Activated CD8-positive, alpha-beta memory T cell treated with anti-CD3 and anti-CD28 coated beads for 48 hours (primary cell): ENCODE data around the gene NBEA.
A peak's percentile ranks its signal among the peaks of the same experiment; 100 is the strongest.
"Not testable (repeated sequence)": the region's sequence is repeated elsewhere in the genome, so short reads cannot be mapped to it uniquely, and the experiment has no call there.

Experiments used
- DNase-seq, 3 experiments: peaks; one replicate each; pipeline ENCODE4 v3.0.0-alpha.2; 2020; ENCODE audit warnings: low read depth in 2 of 3, low spot score in 2 of 3

The NBEA gene

GRCh38 chr13:34941835-34942731 lies at the start of gene NBEA:
Gene NBEA (plus strand): TSS chr13:34942270. CDS start chr13:34942821, 551 bp downstream.
- DNase-seq: peak; percentile 44 to 49 (median 48)

DNA sequence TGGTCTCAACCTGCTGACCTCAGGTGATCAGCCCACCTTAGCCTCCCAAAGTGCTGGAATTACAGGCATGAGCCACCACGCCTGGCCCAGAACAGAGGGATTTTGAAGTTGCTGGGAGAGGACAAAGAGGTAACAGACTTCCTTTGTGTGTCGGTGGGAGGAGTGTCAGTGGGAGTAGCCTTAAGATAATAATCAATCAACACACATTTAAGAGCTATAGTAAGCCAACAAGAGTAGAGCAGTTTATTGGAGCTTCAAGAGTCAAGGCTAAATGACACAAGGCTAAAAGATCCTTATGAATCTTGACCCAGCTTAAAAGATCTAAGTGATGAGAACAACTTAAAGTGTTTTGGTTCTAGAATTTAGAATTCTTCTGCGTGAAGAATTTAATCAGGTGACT lies 47.3 kb upstream of the NBEA start:
- no peak for DNase-seq

GRCh38 chr13:34897220-34897619 lies 44.9 kb upstream of the NBEA start:
- no peak for DNase-seq

- no peak for DNase-seq
Observed at GRCh38 chr13:34899888-34900287, 42.2 kb upstream of the NBEA start.

- no peak for DNase-seq
Observed at GRCh38 chr13:34900288-34900739, 41.8 kb upstream of the NBEA start.

DNA sequence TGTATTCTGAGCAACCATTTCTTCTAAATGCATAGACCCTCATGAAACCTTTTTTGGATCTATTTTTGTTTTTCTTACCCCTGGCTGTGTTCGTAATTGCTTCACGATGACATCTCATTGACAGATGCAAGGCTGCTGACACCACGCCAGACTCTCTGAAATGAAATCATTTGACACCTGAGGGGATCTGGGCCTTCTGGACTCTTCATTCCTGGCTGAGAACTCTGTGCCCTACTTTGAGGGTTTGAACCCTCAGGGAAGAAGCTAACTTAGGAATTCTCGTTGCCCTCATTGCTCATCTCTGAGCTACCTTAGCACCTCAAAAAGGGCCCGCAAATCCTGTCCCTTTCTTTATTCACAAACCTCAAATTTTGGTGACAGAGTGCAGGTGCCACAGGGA lies 40.5 kb upstream of the NBEA start:
- DNase-seq: no peak

GRCh38 chr13:34911159-34911558 lies 30.9 kb upstream of the NBEA start:
- no peak for DNase-seq

DNA sequence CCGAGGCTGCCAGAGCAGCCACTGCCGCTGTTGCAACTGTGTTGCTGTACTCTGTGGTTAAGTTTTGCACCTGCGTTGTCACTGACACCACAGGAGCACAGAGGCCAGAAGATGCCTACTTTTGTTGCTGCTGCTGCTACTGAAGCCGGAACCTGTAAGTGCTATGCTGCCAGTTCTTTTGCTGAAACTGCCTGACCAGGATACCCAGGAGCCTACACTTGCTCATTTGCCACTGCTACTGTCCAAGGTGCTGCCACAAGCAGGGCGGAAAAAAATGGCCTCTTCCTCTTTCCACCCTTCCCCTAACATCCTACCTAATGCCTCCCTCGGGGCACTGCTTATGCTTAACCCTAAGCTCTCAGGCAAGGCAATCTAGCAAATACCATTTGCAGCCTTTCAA lies 29.0 kb upstream of the NBEA start:
- no peak for DNase-seq

GRCh38 chr13:34914416-34914815 lies 27.7 kb upstream of the NBEA start:
- no peak for DNase-seq

DNA sequence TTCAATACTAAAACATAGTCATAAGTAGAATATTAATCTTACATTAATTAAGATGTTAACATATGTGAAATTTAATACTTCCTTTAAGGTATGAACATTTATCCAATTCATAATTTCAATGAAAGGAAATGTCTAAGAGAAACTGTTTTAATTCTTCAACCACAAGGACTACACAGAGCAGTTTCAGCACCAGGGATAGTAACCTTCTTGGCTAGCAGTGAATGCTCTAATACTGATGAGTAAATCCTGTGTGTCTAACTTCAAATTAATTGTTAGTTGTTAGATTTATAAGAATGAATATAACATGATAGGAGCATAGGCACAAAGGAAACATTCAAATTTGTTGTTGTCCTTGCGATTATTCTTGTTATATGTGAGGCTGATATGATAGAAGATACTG lies 15.6 kb upstream of the NBEA start:
- no peak for DNase-seq

DNA sequence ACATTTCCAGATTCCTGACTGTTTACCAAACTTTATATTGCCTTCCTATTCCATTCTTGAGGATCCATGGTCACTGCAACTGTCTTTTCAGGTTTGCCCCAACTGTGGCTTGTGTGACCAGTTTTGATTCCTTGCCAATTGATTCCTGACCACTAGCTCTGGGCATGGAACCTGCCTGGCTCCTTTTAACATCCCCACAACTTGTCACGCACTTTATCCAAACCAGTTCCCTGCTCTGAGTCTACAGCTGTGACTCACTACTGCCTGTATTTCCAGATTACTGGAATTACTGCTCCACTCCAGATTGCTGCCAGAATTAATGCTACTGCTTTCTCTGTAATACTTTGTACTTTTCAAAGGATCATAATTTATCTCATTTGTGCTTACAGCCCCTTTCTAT lies 13.4 kb upstream of the NBEA start:
- not testable (repeated sequence) for DNase-seq

- DNase-seq: no peak
Observed at GRCh38 chr13:34931572-34931971, 10.5 kb upstream of the NBEA start.

- no peak for DNase-seq
Observed at GRCh38 chr13:34933349-34933748, 8.7 kb upstream of the NBEA start.

- no peak for DNase-seq
Observed at GRCh38 chr13:34933786-34934185, 8.3 kb upstream of the NBEA start.

GRCh38 chr13:34935841-34936240 lies 6.2 kb upstream of the NBEA start:
- DNase-seq: no peak

DNA sequence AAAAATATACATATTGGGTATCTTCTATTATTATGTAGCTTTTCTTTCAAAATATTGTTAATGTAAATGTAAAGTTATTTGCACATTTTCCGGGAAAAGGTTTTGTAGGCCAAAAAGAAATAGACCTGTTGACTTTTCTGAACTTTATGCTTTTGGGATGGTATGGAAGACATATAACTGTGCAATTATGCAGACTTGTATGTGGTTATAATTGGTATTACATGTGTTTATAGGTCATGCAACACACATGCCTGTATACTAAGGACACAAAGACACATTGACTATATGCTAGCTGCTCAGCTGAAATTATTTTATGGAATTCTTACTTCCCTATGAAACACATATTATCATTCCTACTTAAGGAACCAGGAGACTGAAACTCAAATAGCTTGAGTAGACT lies 2.3 kb upstream of the NBEA start:
- DNase-seq: no peak

GRCh38 chr13:34941436-34941834 lies 635 bp upstream of the NBEA start:
- DNase-seq: no peak

DNA sequence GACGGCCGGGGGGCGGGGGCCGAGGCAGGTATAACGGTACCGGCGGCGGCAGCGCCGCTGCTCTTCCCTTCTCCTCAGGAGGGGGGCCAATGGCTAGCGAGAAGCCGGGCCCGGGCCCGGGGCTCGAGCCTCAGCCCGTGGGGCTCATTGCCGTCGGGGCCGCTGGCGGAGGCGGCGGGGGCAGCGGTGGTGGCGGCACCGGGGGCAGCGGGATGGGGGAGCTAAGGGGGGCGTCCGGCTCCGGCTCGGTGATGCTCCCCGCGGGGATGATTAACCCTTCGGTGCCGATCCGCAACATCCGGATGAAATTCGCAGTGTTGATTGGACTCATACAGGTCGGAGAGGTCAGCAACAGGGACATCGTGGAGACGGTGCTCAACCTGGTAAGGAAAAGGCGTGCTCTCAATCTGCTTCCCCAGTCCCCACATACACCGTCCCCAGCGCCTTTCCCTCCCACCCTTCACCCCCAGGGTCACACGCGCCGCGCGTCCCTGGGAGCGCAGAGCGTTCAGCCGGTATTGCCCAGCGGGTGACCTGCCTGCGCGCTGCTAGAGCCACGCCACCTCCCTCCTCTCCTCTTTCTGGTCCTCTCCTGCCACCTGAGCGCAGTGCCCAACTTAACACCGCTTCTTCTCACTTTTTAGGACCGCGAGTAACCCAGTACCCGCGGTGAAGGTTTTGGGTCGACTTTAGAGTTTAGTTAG lies 814 bp downstream of the NBEA start:
- no peak for DNase-seq

DNA sequence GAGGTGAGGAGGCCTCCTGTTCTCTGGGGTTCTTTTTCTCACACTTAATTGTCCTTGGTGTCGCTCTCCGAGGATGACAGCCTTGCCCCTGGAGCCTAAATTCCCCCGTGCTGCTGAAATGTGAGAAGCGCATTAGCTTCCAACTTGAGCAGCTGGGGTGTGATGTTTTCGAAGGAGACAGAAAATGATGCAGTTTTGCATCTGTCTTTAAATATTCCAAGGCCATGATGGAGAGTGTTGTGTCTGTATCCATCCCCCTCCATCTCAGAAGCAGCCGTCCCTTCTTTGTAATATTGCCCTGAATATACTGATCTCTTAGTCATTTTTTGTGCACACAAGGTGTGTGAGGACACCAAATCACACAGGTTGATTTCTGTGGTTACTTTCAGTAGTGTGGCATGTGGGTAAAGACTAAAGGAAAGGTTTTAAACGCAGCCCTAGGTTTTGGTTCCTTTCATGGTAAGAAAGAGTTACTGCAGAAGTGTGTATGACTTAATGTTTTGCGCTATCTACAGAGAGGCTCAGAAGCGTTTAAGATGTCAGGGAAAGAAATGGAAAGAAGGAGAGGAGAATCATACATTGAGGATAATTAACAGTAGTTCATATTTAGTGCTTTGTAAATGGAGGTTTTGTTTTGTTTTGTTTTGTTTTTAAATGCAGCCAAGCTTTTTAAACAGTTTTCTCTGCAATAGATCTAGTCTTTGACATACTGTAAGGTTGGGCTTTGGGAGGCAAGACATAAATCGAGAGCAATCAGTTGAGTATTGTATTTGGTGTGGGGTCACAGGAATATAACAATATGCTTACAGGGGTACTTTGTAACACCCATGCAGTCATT lies 1.6 kb downstream of the NBEA start:
- DNase-seq: no peak

- no peak for DNase-seq
Observed at GRCh38 chr13:34944274-34944634, 2.2 kb downstream of the NBEA start.

GRCh38 chr13:34944751-34945150 lies 2.7 kb downstream of the NBEA start:
- DNase-seq: no peak

DNA sequence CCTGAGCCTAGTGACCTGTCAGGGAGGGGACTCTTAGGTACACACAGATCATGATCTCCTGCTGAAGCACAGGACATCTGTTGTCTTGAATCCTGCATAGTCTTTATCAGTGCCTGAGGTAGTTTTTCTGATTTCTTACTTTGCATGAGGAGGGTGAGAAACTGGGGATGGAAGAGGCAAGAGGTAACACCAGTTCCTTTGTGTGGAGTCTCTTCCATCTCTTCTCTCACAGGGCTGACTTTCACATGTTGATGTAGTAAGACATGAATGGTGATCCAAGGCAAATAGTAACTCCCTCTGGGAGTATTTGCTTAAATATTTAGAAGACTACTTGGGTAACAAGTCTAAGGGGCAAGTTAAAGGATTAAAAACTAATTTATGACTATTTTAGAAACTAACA lies 9.5 kb downstream of the NBEA start:
- no peak for DNase-seq
